Measurements from ENCODE around the gene TUFM.

DNA sequence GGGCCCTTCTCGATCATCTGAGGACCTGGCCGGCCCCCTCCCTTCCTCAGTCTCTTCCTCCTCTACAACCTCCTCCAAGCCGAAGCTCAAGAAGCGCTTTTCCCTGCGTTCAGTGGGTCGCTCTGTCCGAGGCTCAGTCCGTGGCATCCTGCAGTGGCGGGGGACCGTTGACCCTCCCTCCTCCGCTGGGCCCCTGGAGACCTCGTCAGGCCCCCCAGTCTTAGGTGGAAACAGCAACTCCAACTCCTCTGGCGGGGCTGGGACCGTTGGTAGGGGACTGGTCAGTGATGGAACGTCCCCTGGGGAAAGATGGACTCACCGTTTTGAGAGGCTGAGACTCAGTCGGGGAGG lies 20.3 kb upstream of the TUFM start:
- TF ChIP-seq, protein P1, sequence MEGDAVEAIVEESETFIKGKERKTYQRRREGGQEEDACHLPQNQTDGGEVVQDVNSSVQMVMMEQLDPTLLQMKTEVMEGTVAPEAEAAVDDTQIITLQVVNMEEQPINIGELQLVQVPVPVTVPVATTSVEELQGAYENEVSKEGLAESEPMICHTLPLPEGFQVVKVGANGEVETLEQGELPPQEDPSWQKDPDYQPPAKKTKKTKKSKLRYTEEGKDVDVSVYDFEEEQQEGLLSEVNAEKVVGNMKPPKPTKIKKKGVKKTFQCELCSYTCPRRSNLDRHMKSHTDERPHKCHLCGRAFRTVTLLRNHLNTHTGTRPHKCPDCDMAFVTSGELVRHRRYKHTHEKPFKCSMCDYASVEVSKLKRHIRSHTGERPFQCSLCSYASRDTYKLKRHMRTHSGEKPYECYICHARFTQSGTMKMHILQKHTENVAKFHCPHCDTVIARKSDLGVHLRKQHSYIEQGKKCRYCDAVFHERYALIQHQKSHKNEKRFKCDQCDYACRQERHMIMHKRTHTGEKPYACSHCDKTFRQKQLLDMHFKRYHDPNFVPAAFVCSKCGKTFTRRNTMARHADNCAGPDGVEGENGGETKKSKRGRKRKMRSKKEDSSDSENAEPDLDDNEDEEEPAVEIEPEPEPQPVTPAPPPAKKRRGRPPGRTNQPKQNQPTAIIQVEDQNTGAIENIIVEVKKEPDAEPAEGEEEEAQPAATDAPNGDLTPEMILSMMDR (conservative IDR thresholded peaks at IDR 0.05 in 1 of 2, IDR thresholded peaks at IDR 0.05 in 1 of 2; ENCODE audit: low read depth in 1 of 2, low read length in 2 of 2): no peak
- no peak for TF ChIP-seq EZH2 (IDR thresholded peaks at IDR 0.05; ENCODE audit: low read length, missing control alignments)
